UCSD-AML1 (cell line): ENCODE data around the gene GNAI2.

Experiments used
- DNase-seq: peaks from one replicate; lab custom pipeline; 2025; ENCODE audit not compliant: unreplicated experiment; lab: John Stamatoyannopoulos, UW

The GNAI2 gene

GRCh38 chr3:50235716-50236483, at the start of gene GNAI2:
Gene GNAI2 (plus strand): TSS chr3:50236204. CDS start chr3:50236336, 132 bp downstream.
- peak; percentile 99 for DNase-seq

- no peak for DNase-seq
These were observed 48.3 kb upstream of the GNAI2 start for GRCh38 chr3:50187750-50188149.

GRCh38 chr3:50189274-50189673, 46.7 kb upstream of the GNAI2 start:
- peak; percentile 80 for DNase-seq

- no peak for DNase-seq
These were observed 46.0 kb upstream of the GNAI2 start for GRCh38 chr3:50189989-50190388.

GRCh38 chr3:50190936-50191660, 44.9 kb upstream of the GNAI2 start, which contains the start of gene GNAT1:
Gene GNAT1 (plus strand): TSS chr3:50191610. CDS start chr3:50191726, 116 bp downstream.
- DNase-seq, result peak; percentile 28

GRCh38 chr3:50192124-50192523, 43.9 kb upstream of the GNAI2 start:
- DNase-seq, result no peak

GRCh38 chr3:50192689-50193141, 43.3 kb upstream of the GNAI2 start:
- DNase-seq, result peak; percentile 71

- no peak for DNase-seq
These were observed 42.7 kb upstream of the GNAI2 start for GRCh38 chr3:50193286-50193685.

GRCh38 chr3:50193746-50194127, 42.3 kb upstream of the GNAI2 start:
- no peak for DNase-seq

GRCh38 chr3:50194128-50194902, 41.7 kb upstream of the GNAI2 start:
- DNase-seq, result peak; percentile 67

- DNase-seq, result no peak
These were observed 41.0 kb upstream of the GNAI2 start for GRCh38 chr3:50194903-50195500.

GRCh38 chr3:50195501-50196252, 40.3 kb upstream of the GNAI2 start:
- DNase-seq, result no peak

GRCh38 chr3:50196253-50196801, 39.7 kb upstream of the GNAI2 start:
- no peak for DNase-seq

- DNase-seq, result no peak
These were observed 34.3 kb upstream of the GNAI2 start for GRCh38 chr3:50201573-50202315.

- no peak for DNase-seq
These were observed 33.5 kb upstream of the GNAI2 start for GRCh38 chr3:50202353-50203112.

GRCh38 chr3:50203113-50203808, 32.7 kb upstream of the GNAI2 start:
- no peak for DNase-seq

- DNase-seq, result no peak
These were observed 31.9 kb upstream of the GNAI2 start for GRCh38 chr3:50203809-50204803.
